ENCODE measurements around the gene OLFM1. TPM values are rescaled to one million over a fixed set of nuclear protein-coding genes. Genes with fewer than 3 reads are reported as not detected.
"Not testable (repeated sequence)": the region's sequence is repeated elsewhere in the genome, so short reads cannot be mapped to it uniquely, and the experiment has no call there.

The OLFM1 gene
- total RNA-seq, 2 donors from 2014 or later, result 13.9 to 25.5 TPM

DNA sequence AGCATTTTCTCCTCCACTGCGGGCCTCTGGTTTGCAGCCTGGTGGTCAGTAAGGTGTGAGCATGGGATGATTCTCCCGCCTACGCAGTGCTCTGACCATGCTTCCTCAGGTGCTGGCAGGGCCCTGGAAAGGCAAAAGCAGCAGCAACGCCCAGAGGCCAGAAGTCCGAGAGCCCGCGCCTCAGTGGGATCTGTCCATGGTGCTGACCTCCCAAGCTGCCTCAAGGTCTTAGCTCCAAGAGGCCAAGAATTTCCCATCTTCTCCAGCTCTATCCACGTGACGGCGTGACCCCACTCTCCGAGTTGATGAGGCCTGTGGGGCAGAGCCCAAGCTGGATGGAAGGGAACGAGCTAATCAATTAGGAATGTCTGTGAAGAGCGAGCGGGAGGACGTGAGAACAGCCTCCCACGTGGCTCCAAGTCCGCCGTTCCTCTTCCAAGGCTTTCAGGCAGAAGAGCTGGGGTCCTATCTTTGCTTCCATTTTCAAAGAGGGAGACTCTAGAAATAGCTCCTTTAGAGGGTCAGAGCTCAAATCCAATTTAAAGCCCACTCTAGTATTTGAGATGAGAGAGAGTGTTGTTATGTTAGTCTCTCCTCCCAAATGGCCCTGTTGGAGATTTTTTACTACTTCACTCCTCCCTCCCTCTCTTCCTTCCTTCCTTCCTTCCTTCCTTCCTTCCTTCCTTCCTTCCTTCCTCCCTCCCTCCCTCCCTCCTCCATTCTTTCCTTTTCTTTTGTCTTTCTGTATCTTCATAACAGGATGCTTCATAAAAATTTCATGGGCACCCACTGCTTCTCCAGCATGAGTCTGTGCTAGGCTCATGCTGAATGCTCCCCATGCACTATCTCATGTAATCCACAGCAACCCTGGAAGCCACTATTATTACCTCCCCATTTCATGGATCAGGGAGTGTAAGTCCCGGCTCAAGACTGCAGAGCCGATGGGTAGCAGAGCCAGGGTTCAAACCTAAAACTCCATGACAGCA, 69.3 kb downstream of the OLFM1 start:
- ATAC-seq, result peak; percentile 50 to 52
- intact Hi-C loops (cut with DNase I), result no loop called here
- DNase-seq, result peak; percentile 61

DNA sequence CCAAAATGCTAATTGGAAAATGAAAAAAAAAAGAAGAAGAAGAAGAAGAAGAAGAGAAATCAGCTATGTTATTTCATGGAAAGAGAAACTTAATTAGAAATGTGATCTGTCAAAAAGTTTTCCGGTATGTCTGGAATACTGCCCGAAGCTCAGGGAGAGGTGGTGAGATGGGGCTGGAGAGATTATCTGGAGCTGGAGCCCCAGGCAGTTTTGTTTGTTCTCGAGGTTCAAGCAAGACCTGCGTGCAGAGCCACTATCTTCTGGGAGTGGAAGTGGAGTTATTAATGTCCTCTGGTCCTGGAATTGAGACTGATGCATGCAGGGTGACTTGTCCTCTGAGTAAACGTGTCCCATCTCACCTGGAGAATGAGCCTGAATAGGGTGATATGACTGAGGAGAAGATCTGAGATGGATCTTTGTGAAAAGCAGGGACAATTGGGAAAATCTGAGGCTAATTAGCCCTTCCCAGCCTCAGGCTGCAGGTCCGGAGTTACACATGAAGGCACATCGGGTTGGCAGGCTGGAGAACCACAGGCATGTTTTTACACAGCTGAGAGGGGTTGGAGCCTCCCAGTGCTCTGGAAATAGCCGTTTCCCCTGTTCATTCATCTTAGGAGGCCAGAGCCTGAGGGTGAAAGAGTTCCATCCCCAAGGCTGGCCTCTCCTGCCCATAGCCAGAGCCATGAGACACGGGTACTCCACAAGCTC, 70.5 kb downstream of the OLFM1 start:
- ATAC-seq (no peak), DNase-seq (no peak)
- intact Hi-C loops (cut with DNase I), result no loop called here

DNA sequence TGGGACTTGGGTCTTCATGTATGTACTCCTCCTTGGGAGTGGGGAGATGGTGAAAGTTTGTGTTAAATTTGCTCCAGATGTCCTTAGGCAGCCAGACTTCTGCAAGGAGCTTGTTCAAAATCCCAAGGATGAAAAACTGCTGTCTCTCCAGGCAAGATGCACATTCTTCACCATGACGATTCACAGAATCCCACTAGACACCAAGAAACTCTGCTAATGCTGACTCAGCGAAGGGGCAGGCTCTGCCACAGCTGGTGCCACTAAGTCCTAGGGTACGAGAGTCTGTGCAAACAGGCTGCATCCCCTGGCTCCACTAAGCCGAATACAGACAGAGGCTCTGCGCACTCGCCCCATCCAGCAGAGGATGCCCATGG, 71.1 kb downstream of the OLFM1 start:
- intact Hi-C loops (cut with DNase I), result no loop called here
- no peak for DNase-seq
- no peak for ATAC-seq

DNA sequence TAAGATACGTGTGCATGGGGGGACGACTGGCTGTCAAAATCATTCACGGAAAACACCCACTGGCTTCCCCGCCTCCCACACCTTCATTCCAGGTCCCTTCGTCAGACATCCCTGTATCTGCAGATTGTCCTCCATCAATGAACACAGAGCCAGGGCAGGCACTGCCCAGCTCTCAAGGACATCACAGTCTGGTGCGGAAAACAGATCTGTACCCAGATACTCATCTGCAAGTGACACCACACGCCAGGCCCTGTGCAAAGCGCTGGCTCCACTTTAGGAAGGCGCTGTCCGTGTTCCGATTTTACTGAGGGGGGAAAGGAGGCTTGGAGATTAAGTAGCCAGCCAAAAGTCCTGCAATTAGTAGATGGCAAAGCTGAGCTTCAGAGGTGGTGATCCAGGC, 72.3 kb downstream of the OLFM1 start:
- intact Hi-C loops (cut with DNase I), result no loop called here
- ATAC-seq, result no peak
- DNase-seq, result no peak

DNA sequence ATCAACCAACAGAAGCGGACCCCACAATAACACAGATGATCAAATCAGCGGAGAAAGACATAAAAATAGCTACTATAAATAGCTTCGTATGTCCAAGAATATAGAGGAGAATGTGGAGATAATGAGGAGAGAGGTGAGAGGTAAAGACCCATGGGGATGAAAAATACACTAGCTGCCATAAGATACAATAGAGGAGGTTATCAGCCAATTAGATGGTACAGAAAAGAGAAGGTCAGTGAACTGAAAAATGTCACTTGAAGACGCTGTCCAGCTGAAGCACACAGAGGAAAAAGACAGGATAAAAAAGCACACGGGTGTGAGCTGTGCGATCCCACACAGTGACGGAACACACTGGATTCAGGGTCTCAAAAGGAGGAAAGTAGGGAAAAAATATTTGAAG, 73.4 kb downstream of the OLFM1 start:
- DNase-seq (no peak), ATAC-seq (no peak)
- intact Hi-C loops (cut with DNase I), result no loop called here

DNA sequence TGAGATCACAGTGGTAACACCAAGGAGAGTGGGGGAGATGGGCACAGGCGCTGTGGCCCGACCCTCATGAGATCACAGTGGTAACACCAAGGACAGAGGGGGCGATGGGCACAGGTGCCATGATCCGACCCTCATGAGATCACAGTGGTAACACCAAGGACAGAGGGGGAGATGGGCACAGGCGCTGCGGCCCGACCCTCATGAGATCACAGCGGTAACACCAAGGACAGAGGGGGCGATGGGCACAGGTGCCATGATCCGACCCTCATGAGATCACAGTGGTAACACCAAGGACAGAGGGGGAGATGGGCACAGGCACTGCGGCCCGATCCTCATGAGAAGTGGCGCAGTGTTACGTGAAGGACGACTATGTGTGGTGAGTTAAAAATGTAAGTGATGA, 75.1 kb downstream of the OLFM1 start:
- DNase-seq; ATAC-seq; intact Hi-C loops (cut with DNase I): not testable (repeated sequence)

DNA sequence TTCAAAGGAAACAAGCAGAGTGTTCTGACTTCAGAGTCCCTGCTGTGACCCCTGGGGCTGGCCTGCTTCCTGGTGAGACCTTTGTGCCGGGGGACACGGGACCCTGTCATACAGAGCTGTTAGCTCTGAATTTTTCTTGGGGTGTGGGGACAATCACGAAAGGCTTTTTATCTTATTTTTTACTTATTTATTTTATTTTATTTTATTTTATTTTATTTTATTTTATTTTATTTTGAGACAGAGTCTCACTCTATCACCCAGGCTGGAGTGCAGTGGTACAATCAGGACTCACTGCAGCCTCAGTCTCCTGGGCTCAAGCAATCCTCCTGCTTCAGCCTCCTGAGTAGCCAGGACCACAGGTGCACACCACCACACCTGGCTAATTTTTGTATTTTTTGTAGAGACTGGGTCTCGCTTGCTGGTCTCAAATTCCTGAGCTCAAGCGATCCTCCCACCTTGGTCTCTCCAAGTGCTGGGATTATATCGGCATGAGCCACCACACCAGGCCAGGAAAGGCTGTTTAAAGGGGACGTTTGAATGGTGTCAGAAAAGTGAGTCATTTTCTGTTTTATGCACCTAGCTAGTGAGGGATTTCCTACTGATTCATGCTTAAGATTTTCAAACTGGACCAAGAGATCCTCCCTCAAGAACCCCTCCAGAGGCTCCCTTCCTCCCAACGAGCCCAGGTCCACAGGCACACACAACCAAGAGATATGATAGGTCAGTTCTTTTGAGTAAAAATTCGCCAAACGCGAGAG, 75.7 kb downstream of the OLFM1 start:
- no peak for DNase-seq
- no peak for ATAC-seq
- intact Hi-C loops (cut with DNase I), result no loop called here

DNA sequence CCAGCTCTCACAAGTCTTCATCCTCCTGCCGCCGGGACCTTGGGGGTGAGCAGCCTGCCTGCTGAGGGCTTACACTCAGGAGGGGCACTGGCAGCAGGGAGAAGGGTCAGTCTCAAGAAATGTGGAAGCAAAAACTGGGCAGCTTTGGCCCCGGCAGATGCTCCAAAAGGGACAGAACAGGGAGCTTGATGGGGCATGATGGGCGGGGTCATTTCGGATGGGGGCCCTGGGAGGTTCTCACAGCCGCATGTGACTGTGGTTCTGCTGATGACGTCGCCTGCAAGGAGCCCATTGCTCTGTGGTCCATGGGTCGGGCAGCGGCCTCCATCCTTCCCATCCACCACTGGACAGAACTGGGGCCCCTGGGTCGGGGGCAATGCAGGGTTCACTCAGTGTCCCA, 76.6 kb downstream of the OLFM1 start:
- intact Hi-C loops (cut with DNase I), result no loop called here
- ATAC-seq (no peak), DNase-seq (no peak)

DNA sequence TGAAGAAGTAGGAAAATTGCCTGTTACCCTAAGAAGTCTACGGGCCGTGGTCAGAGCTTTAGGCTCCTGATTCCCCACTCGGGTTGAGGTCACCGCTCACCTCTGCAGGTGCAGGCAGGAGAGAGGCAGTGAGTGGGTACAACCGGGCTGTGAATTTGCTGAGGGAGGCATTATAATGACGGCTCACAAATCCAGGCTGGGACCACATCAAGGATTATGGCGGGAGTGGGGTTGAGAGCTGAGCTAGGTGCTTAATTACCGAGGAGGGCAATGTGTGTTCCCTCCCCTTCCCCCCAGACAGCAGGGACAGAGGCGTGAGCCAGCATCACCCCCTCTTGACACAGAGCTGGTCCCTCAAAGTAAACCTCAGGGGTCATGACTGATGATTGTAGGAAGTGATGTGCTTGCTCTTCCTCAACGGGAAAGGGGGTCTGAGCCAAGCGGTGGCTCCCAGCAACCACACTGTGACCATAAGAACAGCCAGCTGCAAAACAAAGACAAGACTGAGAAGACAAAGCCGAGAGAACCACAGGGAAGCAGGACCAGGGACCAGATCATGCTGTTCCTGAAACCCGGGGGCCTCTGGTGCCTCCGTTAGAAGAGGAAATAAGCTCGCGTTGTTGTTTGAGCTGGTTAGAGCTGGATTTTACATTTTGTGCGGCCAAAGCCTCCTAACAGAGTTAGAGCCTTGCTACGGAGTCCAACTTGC, 77.7 kb downstream of the OLFM1 start:
- intact Hi-C loops (cut with DNase I), result no loop called here
- ATAC-seq, result no peak
- no peak for DNase-seq

DNA sequence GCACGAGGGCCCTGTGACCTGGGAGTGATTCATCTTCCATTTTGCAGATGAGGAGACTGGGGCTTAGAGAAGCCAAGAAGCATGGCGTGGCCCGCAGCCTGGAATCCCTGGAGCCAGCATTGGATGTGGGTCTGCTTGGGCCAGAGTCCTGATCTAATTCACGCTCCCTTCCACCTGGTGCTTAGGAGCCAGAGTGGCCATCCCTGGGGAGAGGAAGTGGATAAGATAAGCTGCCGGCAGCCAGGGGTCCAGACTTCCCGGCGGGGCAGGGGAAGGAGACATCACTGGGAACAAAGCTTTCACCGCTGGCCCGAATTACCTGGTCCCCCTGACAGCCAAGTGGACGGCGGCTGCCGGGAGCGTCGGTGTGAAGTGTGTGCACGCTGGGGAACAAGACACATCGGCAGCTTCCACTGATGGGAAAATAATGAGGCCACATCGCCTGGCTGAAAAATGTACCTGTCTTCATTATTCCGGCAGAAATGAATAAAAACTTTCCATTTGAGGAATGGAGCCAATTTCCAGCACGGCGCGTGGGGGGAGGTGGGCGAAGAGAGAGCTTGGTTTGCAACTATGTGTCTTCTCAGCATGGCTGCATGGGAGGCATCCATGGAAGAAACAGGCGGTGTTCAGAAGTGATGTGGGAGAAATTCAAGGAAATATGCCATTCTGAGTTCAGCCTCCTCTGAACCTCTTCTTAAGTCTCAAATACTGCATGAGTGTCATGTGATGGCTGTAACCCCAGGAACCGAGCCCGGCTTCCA, 78.5 kb downstream of the OLFM1 start:
- DNase-seq (no peak), ATAC-seq (no peak)
- intact Hi-C loops (cut with DNase I), result no loop called here

DNA sequence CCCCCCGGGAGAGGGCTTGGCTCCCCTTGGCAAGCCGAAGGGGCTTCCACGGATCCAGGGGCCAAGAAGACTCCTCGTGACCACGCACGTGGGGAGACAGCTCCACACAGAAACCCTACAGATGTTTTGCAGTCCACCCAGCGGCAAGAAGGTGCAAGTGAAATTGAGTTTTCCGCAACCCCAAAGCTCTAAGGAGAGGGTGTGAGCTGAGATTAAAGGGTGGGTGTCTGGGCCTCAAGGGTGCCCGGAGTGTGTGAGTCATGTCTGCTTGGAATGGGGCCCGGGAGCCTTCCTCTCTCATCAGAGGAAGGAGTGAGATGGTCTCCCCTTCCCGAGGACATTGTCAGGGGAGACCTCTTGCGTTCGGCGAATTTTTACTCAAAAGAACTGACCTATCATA, 79.1 kb downstream of the OLFM1 start:
- peak in 1 of 2 donors; percentile 23 for ATAC-seq
- intact Hi-C loops (cut with DNase I), result no loop called here
- DNase-seq, result no peak

DNA sequence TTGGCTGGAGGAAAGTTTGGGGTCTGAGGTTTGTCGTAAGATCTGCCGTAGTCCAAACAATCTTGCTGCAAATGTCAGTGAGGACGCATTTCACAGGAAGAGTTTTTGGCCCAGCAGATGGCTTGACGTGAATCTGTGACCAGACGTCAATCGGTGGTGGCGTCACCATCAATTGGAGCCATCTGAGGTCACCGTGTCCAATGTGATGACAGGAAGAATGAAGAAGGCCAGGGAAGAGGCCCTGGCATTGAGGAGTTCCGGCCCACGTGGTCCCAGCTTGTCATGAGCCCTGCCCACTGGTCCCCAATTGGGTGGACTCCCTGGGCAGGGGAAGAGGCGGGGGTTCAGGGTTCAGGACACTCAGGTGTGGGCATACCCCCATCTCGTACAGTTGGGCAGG, 79.9 kb downstream of the OLFM1 start:
- no peak for DNase-seq
- no peak for ATAC-seq
- intact Hi-C loops (cut with DNase I), result no loop called here

DNA sequence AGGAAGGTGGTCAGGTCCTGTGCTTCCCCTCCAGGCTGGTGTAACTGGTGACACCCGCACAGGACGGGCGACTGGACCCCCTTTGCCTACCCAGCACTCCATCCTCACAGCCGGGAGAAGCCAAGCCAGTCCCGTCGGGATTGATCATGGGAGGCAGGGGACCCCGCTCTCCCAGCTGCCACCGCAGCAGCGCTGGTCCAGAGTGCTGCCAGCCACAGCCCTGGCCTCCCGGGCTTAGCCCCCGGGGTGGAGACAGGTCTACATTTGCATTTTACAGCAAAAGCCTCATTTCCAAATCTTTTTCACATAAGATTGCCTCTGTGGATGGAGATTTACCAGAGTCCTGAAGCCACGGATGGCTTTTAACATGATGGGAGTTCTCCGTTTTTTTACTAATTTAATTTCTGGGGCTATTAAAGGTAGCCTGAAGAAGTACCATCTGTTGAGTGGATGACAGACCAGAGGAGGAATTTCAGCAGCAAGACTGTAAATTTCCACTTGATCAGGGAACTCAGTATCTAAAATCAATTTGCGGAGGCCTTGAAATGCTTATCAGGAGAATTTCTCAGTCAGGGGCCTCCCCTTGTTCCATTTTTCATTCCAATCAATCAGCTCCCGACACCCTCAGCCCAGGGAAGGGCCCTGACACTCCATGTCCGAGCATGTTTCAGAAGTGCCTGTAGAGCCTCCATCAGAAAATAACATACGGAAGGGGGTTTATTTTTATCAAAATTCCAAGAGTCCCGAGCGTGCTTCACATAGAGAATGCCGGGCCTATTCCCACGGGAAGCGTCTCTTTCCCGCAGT, 80.6 kb downstream of the OLFM1 start:
- DNase-seq, result no peak
- intact Hi-C loops (cut with DNase I), result no loop called here

DNA sequence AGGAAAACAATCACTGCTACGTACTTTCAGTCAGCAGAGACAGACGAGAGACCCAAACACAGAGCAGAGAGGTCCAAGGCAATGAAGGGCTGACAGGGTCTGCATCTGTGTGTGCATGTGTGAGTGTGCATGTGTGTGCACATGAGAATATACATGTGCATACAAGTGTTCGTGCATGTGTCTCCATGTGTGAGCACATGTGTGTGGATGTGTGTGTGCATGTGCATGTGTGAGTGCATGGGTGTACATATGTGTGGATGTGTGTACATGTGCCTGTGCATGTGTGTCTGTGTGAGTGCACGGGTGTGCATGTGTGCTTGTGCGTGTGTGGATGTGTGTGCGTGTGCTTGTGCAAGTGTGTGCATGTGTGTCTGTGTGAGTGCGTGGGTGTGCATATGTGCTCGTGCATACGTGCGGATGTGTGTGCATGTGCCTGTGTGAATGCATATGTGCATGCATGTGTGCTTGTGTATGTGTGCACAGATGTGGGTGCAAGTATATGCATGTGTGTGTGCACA, 82.3 kb downstream of the OLFM1 start:
- intact Hi-C loops (cut with DNase I), result no loop called here
- ATAC-seq (no peak), DNase-seq (no peak)

More for the DNA sequence above, 80.6 kb downstream of the OLFM1 start:
- no peak for ATAC-seq

DNA sequence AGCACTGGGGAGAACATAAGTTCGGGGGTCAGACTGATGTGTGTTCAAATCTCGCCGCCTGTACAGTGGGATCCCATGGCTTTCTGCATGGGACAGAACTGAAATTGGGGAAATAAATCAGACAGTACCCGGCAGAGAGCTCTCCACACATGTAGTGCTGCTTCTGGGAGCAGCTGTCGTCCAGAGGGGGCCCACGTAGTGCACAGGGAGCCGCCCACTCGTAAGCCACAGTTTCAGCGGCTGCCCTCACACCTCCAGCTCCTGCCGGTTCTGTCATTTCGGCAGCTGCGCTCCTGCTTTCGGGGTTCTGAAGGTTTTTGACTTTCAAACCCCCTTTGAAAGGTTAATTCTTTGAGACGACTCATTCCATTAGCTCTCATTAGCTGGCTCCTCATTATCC, 83.1 kb downstream of the OLFM1 start:
- DNase-seq (no peak), ATAC-seq (no peak)
- intact Hi-C loops (cut with DNase I), result no loop called here
